SK-N-SH treated with all-trans-retinoic acid at 6 μM for 48 hours (cell line): Measurements from ENCODE around the gene PSORS1C1.
"Not testable (repeated sequence)": the region's sequence is repeated elsewhere in the genome, so short reads cannot be mapped to it uniquely, and the experiment has no call there.

Experiments used
- ATAC-seq: fragments of 200-7000 bp; cut with Tn5 transposase; 3 replicates; pipeline ENCODE4 v1.9.1; 2020; ENCODE audit warnings: mild to moderate bottlenecking, moderate library complexity
- ARNTL ChIP-seq: fragments of 450-650 bp; formaldehyde crosslinking; IDR thresholded peaks from 2 replicates; pipeline ENCODE4 v1.5.0; 2020; ENCODE audit warnings: low read depth, mild to moderate bottlenecking, moderate library complexity, borderline replicate concordance
- BACH2 ChIP-seq: fragments of 250-450 bp; sonication (Bioruptor Pico); IDR thresholded peaks from 2 replicates; pipeline ENCODE4 v1.9.0; 2021; ENCODE audit warnings: mild to moderate bottlenecking, borderline replicate concordance
- CSDC2 ChIP-seq: fragments of 250-450 bp; sonication (Bioruptor Pico); IDR thresholded peaks from 2 replicates; pipeline ENCODE4 v1.5.0; 2020; ENCODE audit warnings: mild to moderate bottlenecking, moderate library complexity
- ESRRG ChIP-seq: fragments of 250-450 bp; sonication (Bioruptor Pico); IDR thresholded peaks from 2 replicates; pipeline ENCODE4 v1.6.1; 2021; ENCODE audit warnings: mild to moderate bottlenecking
- GLIS3 ChIP-seq: fragments of 250-450 bp; sonication (Bioruptor Pico); IDR thresholded peaks from 2 replicates; pipeline ENCODE4 v1.5.0; 2020; ENCODE audit warnings: mild to moderate bottlenecking, moderate library complexity
- ISL1 ChIP-seq: fragments of 250-450 bp; sonication (Bioruptor Pico); IDR thresholded peaks from 2 replicates; pipeline ENCODE4 v2.1.2; 2022; ENCODE audit warnings: mild to moderate bottlenecking, moderate library complexity
- OSR1 ChIP-seq: fragments of 250-450 bp; sonication (Bioruptor Pico); IDR thresholded peaks from 2 replicates; pipeline ENCODE4 v1.8.0; 2022; ENCODE audit warnings: moderate library complexity, mild to moderate bottlenecking, inconsistent platforms
- PPARA ChIP-seq: fragments of 250-450 bp; sonication (Bioruptor Pico); IDR thresholded peaks from 2 replicates; pipeline ENCODE4 v1.5.0; 2020; ENCODE audit warnings: mild to moderate bottlenecking, borderline replicate concordance
- RARB ChIP-seq: fragments of 250-450 bp; sonication (Bioruptor Pico); IDR thresholded peaks from 2 replicates; pipeline ENCODE4 v1.8.0; 2021; ENCODE audit warnings: mild to moderate bottlenecking, moderate library complexity
- SNAI2 ChIP-seq: fragments of 250-450 bp; sonication (Bioruptor Pico); IDR thresholded peaks from 2 replicates; pipeline ENCODE4 v1.5.0; 2020; ENCODE audit warnings: mild to moderate bottlenecking, moderate library complexity
- TCF4 ChIP-seq: fragments of 250-450 bp; sonication (Bioruptor Pico); IDR thresholded peaks from 2 replicates; pipeline ENCODE4 v1.8.0; 2021; ENCODE audit warnings: mild to moderate bottlenecking, moderate library complexity, borderline replicate concordance
- TOX ChIP-seq: fragments of 250-450 bp; sonication (Bioruptor Pico); IDR thresholded peaks from 2 replicates; pipeline ENCODE4 v1.8.0; 2021; ENCODE audit warnings: mild to moderate bottlenecking, moderate library complexity, borderline replicate concordance
- TSHZ2 ChIP-seq: fragments of 250-450 bp; sonication (Bioruptor Pico); IDR thresholded peaks from 2 replicates; pipeline ENCODE4 v1.5.0; 2020; ENCODE audit warnings: mild to moderate bottlenecking, moderate library complexity
- ZC3H10 ChIP-seq: fragments of 250-450 bp; sonication (Bioruptor Pico); IDR thresholded peaks from 2 replicates; pipeline ENCODE4 v1.5.1; 2021; ENCODE audit warnings: mild to moderate bottlenecking, moderate library complexity
- ZFP3 ChIP-seq: fragments of 250-450 bp; sonication (Bioruptor Pico); IDR thresholded peaks from 2 replicates; pipeline ENCODE4 v1.5.0; 2020; ENCODE audit warnings: mild to moderate bottlenecking, moderate library complexity
- ZFP30 ChIP-seq: fragments of 450-650 bp; formaldehyde crosslinking; IDR thresholded peaks from 2 replicates; pipeline ENCODE4 v1.5.0; 2022; ENCODE audit warnings: mild to moderate bottlenecking, moderate library complexity
- ZNF565 ChIP-seq: fragments of 450-650 bp; formaldehyde crosslinking; conservative IDR thresholded peaks from 2 replicates; pipeline ENCODE4 v1.5.0; 2020; ENCODE audit warnings: low read depth, mild to moderate bottlenecking, moderate library complexity
- ZNF70 ChIP-seq: fragments of 450-650 bp; formaldehyde crosslinking; IDR thresholded peaks from 2 replicates; pipeline ENCODE4 v1.5.0; 2020; ENCODE audit warnings: mild to moderate bottlenecking, moderate library complexity
- ZNF8 ChIP-seq: fragments of 450-650 bp; formaldehyde crosslinking; IDR thresholded peaks from 2 replicates; pipeline ENCODE4 v1.5.0; 2020; ENCODE audit warnings: mild to moderate bottlenecking, moderate library complexity
- TF ChIP-seq, protein P1 (sequence below): fragments of 250-450 bp; sonication (Bioruptor Pico); IDR thresholded peaks from 2 replicates; pipeline ENCODE4 v1.5.1; 2021; ENCODE audit warnings: mild to moderate bottlenecking, moderate library complexity
- TF ChIP-seq, protein P2 (sequence below): fragments of 250-450 bp; sonication (Bioruptor Pico); IDR thresholded peaks from 2 replicates; pipeline ENCODE4 v1.8.0; 2020; ENCODE audit warnings: mild to moderate bottlenecking, moderate library complexity, borderline replicate concordance
- TF ChIP-seq, protein P3 (sequence below): fragments of 250-450 bp; sonication (Bioruptor Pico); IDR thresholded peaks from 2 replicates; pipeline ENCODE4 v1.8.0; 2021; ENCODE audit warnings: low read depth, mild to moderate bottlenecking, moderate library complexity, borderline replicate concordance

PSORS1C1 gene

DNA sequence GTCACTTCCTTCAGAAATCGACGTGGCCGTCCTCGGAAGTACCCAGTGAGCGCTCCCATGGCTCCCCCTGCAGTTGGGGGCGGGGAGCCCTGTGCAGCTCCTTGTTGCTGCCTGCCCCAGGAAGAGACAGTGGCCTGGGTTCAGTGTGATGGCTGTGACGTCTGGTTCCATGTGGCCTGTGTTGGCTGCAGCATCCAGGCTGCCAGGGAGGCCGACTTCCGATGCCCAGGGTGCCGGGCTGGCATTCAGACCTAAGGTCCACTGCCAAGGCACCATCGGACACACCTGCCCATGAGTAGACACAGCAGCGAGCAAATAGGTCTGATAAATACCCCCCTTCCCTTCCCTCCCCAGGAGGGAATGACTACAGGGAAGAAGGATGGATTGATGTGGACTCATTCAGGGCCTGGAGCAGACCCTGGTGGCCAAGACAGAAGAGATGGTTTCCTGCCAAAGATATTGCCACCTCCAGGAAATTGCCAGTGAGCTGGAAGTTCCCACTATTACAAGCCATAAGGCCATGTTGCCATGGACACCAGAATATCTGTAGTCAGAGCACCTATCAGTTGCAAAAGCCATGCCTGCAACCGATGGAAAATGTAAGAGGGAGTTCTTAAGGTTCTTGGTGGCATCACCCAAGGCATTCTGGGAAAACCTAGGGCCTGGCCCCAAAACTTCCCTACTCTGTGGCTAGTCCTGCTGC is 48.0 kb downstream of the PSORS1C1 start:
- ATAC-seq, result no peak
- TF ChIP-seq TCF4 (CRISPR knock-in tag) (no peak), RARB (no peak), ARNTL (CRISPR knock-in tag) (no peak), OSR1 (CRISPR knock-in tag) (no peak), SNAI2 (CRISPR knock-in tag) (no peak), ZC3H10 (CRISPR knock-in tag) (no peak), GLIS3 (no peak), CSDC2 (CRISPR knock-in tag) (no peak), TSHZ2 (CRISPR knock-in tag) (no peak), PPARA (CRISPR knock-in tag) (no peak), BACH2 (CRISPR knock-in tag) (no peak), ZFP3 (CRISPR knock-in tag) (no peak), TOX (no peak), ZFP30 (CRISPR knock-in tag) (no peak), ESRRG (CRISPR knock-in tag) (no peak), ISL1 (CRISPR knock-in tag) (no peak)
- TF ChIP-seq, protein P1, sequence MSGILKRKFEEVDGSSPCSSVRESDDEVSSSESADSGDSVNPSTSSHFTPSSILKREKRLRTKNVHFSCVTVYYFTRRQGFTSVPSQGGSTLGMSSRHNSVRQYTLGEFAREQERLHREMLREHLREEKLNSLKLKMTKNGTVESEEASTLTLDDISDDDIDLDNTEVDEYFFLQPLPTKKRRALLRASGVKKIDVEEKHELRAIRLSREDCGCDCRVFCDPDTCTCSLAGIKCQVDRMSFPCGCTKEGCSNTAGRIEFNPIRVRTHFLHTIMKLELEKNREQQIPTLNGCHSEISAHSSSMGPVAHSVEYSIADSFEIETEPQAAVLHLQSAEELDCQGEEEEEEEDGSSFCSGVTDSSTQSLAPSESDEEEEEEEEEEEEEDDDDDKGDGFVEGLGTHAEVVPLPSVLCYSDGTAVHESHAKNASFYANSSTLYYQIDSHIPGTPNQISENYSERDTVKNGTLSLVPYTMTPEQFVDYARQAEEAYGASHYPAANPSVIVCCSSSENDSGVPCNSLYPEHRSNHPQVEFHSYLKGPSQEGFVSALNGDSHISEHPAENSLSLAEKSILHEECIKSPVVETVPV (CRISPR knock-in tag), result no peak
- TF ChIP-seq, protein P2, sequence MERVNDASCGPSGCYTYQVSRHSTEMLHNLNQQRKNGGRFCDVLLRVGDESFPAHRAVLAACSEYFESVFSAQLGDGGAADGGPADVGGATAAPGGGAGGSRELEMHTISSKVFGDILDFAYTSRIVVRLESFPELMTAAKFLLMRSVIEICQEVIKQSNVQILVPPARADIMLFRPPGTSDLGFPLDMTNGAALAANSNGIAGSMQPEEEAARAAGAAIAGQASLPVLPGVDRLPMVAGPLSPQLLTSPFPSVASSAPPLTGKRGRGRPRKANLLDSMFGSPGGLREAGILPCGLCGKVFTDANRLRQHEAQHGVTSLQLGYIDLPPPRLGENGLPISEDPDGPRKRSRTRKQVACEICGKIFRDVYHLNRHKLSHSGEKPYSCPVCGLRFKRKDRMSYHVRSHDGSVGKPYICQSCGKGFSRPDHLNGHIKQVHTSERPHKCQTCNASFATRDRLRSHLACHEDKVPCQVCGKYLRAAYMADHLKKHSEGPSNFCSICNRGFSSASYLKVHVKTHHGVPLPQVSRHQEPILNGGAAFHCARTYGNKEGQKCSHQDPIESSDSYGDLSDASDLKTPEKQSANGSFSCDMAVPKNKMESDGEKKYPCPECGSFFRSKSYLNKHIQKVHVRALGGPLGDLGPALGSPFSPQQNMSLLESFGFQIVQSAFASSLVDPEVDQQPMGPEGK (CRISPR knock-in tag), result no peak
- TF ChIP-seq, protein P3, sequence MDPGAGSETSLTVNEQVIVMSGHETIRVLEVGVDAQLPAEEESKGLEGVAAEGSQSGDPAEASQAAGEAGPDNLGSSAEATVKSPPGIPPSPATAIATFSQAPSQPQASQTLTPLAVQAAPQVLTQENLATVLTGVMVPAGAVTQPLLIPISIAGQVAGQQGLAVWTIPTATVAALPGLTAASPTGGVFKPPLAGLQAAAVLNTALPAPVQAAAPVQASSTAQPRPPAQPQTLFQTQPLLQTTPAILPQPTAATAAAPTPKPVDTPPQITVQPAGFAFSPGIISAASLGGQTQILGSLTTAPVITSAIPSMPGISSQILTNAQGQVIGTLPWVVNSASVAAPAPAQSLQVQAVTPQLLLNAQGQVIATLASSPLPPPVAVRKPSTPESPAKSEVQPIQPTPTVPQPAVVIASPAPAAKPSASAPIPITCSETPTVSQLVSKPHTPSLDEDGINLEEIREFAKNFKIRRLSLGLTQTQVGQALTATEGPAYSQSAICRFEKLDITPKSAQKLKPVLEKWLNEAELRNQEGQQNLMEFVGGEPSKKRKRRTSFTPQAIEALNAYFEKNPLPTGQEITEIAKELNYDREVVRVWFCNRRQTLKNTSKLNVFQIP, result no peak

GRCh38 chr6:31163922-31164321 is 49.3 kb downstream of the PSORS1C1 start:
- no peak for ATAC-seq
- TF ChIP-seq ISL1 (CRISPR knock-in tag) (no peak), GLIS3 (no peak), ZFP30 (CRISPR knock-in tag) (no peak), ZNF565 (CRISPR knock-in tag) (no peak), ZFP3 (CRISPR knock-in tag) (no peak), TSHZ2 (CRISPR knock-in tag) (no peak), OSR1 (CRISPR knock-in tag) (no peak), ZNF8 (CRISPR knock-in tag) (no peak), BACH2 (CRISPR knock-in tag) (no peak), TOX (no peak), ARNTL (CRISPR knock-in tag) (no peak), ZNF70 (CRISPR knock-in tag) (no peak), ESRRG (CRISPR knock-in tag) (no peak), ZC3H10 (CRISPR knock-in tag) (no peak), PPARA (CRISPR knock-in tag) (no peak), CSDC2 (CRISPR knock-in tag) (no peak), SNAI2 (CRISPR knock-in tag) (no peak)
- TF ChIP-seq, protein P1 (CRISPR knock-in tag), result no peak
- TF ChIP-seq, protein P3, result no peak
- TF ChIP-seq, all 23 proteins: peak for 0

GRCh38 chr6:31164475-31165063 is 50.0 kb downstream of the PSORS1C1 start:
- not testable (repeated sequence) for ATAC-seq
